ENCODE data around the gene ELP6. TPM values are rescaled to one million over a fixed set of nuclear protein-coding genes. Genes with fewer than 3 reads are reported as not detected.

ELP6 gene
- polyA plus RNA-seq, 1 donor from 2014 or later, result 55.0 TPM

- Histone ChIP-seq H3K79me2 (replicated peaks; ENCODE audit: insufficient read depth, low read length) (no peaks in the 10 kb centered on the region), H3K9me3 (ENCODE audit: low read length) (no peaks in the 10 kb centered on the region), H3K36me3 (ENCODE audit: insufficient read depth, low read length) (no peaks in the 10 kb centered on the region), H4K20me1 (ENCODE audit: insufficient read depth) (no peaks in the 10 kb centered on the region), H3K27me3 (ENCODE audit: insufficient read depth, low read depth, low read length) (no peaks in the 10 kb centered on the region), H2AFZ (ENCODE audit: low read depth, low read length) (no peak overlapping the region), H3K9me2 (ENCODE audit: insufficient read depth, low read length) (no peaks in the 10 kb centered on the region), H3K27ac (ENCODE audit: low read length) (no peak overlapping the region), H3F3A (ENCODE audit: insufficient read depth, low read length, poor library complexity, severe bottlenecking) (no peaks in the 10 kb centered on the region), H3K4me3 (ENCODE audit: low read length) (no peak overlapping the region), H3K4me2 (ENCODE audit: low read length) (no peak overlapping the region), H3K9ac (ENCODE audit: low read length) (no peak overlapping the region)
- TF ChIP-seq, protein P1, sequence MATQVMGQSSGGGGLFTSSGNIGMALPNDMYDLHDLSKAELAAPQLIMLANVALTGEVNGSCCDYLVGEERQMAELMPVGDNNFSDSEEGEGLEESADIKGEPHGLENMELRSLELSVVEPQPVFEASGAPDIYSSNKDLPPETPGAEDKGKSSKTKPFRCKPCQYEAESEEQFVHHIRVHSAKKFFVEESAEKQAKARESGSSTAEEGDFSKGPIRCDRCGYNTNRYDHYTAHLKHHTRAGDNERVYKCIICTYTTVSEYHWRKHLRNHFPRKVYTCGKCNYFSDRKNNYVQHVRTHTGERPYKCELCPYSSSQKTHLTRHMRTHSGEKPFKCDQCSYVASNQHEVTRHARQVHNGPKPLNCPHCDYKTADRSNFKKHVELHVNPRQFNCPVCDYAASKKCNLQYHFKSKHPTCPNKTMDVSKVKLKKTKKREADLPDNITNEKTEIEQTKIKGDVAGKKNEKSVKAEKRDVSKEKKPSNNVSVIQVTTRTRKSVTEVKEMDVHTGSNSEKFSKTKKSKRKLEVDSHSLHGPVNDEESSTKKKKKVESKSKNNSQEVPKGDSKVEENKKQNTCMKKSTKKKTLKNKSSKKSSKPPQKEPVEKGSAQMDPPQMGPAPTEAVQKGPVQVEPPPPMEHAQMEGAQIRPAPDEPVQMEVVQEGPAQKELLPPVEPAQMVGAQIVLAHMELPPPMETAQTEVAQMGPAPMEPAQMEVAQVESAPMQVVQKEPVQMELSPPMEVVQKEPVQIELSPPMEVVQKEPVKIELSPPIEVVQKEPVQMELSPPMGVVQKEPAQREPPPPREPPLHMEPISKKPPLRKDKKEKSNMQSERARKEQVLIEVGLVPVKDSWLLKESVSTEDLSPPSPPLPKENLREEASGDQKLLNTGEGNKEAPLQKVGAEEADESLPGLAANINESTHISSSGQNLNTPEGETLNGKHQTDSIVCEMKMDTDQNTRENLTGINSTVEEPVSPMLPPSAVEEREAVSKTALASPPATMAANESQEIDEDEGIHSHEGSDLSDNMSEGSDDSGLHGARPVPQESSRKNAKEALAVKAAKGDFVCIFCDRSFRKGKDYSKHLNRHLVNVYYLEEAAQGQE (IDR thresholded peaks at IDR 0.05; ENCODE audit: borderline replicate concordance), result no peak
- TF ChIP-seq TAF1 (IDR thresholded peaks at IDR 0.05; ENCODE audit: low read depth) (no peak), EP300 (conservative IDR thresholded peaks at IDR 0.05; ENCODE audit: poor library complexity, severe bottlenecking) (no peak)
Observed at GRCh38 chr3:47517937-47518336, 4.4 kb upstream of the ELP6 start.

GRCh38 chr3:47515864-47516319, 2.4 kb upstream of the ELP6 start:
- no peaks in the 10 kb centered on the region for H3K36me3 ChIP-seq (ENCODE audit: insufficient read depth, low read length)
- no peaks in the 10 kb centered on the region for H3K27me3 ChIP-seq (ENCODE audit: insufficient read depth, low read depth, low read length)
- H3K9me3 ChIP-seq (ENCODE audit: low read length), result no peaks in the 10 kb centered on the region
- H2AFZ ChIP-seq (ENCODE audit: low read depth, low read length), result no peak overlapping the region
- H3F3A ChIP-seq (ENCODE audit: insufficient read depth, low read length, poor library complexity, severe bottlenecking), result no peaks in the 10 kb centered on the region
- no peak overlapping the region for H3K9ac ChIP-seq (ENCODE audit: low read length)
- H3K27ac ChIP-seq (ENCODE audit: low read length), result no peak overlapping the region
- H4K20me1 ChIP-seq (ENCODE audit: insufficient read depth), result no peaks in the 10 kb centered on the region
- peaks cover 15% of the 10 kb centered on the region for H3K79me2 ChIP-seq (replicated peaks; ENCODE audit: insufficient read depth, low read length)
- no peak overlapping the region for H3K4me3 ChIP-seq (ENCODE audit: low read length)
- no peak overlapping the region for H3K4me2 ChIP-seq (ENCODE audit: low read length)
- TF ChIP-seq RAD21 (conservative IDR thresholded peaks at IDR 0.05) (no peak), TAF1 (IDR thresholded peaks at IDR 0.05; ENCODE audit: low read depth) (no peak), SMC3 (conservative IDR thresholded peaks at IDR 0.05; ENCODE audit: poor library complexity) (no peak), EZH2 (IDR thresholded peaks at IDR 0.05; ENCODE audit: borderline replicate concordance, insufficient read depth, low read length, poor library complexity, severe bottlenecking) (no peak)
- no peaks in the 10 kb centered on the region for H3K9me2 ChIP-seq (ENCODE audit: insufficient read depth, low read length)

DNA sequence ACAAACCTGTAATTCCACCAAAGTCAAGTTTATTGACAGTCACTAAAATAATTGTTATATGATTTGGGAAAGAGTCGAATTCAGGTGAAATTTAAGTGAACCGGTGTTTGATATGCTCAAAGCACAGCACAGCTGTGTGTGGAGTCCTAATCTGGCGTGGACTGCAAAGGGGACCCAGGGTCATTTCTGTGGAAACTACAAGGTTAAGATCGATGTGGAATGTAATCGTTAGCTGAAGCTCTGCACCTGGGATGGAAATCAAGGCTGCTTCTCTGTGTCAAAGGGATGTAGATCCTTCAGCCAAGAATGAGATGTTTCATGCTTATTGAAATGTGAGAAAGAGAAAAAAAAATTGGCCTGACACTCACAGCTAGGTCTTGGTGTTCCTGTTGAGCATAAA, 1.6 kb upstream of the ELP6 start:
- H3K36me3 ChIP-seq (ENCODE audit: insufficient read depth, low read length), result no peaks in the 10 kb centered on the region
- no peaks in the 10 kb centered on the region for H3F3A ChIP-seq (ENCODE audit: insufficient read depth, low read length, poor library complexity, severe bottlenecking)
- H2AFZ ChIP-seq (ENCODE audit: low read depth, low read length), result no peak overlapping the region
- no peaks in the 10 kb centered on the region for H3K9me3 ChIP-seq (ENCODE audit: low read length)
- H3K27ac ChIP-seq (ENCODE audit: low read length), result no peak overlapping the region
- H3K9me2 ChIP-seq (ENCODE audit: insufficient read depth, low read length), result no peaks in the 10 kb centered on the region
- H3K4me2 ChIP-seq (ENCODE audit: low read length), result no peak overlapping the region
- no peaks in the 10 kb centered on the region for H3K27me3 ChIP-seq (ENCODE audit: insufficient read depth, low read depth, low read length)
- TF ChIP-seq MXI1 (conservative IDR thresholded peaks at IDR 0.05; ENCODE audit: poor library complexity, severe bottlenecking) (no peak), RAD21 (conservative IDR thresholded peaks at IDR 0.05) (no peak), CTCF (IDR thresholded peaks at IDR 0.05; ENCODE audit: poor library complexity, severe bottlenecking) (no peak), POLR2AphosphoS5 (IDR thresholded peaks at IDR 0.05) (no peak), SMC3 (conservative IDR thresholded peaks at IDR 0.05; ENCODE audit: poor library complexity) (no peak), EP300 (conservative IDR thresholded peaks at IDR 0.05; ENCODE audit: poor library complexity, severe bottlenecking) (no peak), TAF1 (IDR thresholded peaks at IDR 0.05; ENCODE audit: low read depth) (no peak), EZH2 (IDR thresholded peaks at IDR 0.05; ENCODE audit: borderline replicate concordance, insufficient read depth, low read length, poor library complexity, severe bottlenecking) (no peak)
- TF ChIP-seq, protein P1 (IDR thresholded peaks at IDR 0.05; ENCODE audit: borderline replicate concordance), result no peak
- H4K20me1 ChIP-seq (ENCODE audit: insufficient read depth), result no peaks in the 10 kb centered on the region
- H3K9ac ChIP-seq (ENCODE audit: low read length), result no peak overlapping the region
- no peak overlapping the region for H3K4me3 ChIP-seq (ENCODE audit: low read length)
- peaks cover 15% of the 10 kb centered on the region for H3K79me2 ChIP-seq (replicated peaks; ENCODE audit: insufficient read depth, low read length)
